PC-3 (cell line): ENCODE measurements around the gene DQX1. TPM values are rescaled to one million over a fixed set of nuclear protein-coding genes. Genes with fewer than 3 reads are reported as not detected.

ENCODE experiments used
- ATAC-seq: fragments of 200-7000 bp; cut with Tn5 transposase; 2 replicates; pipeline ENCODE4 v1.9.1; 2020; ENCODE audit warnings: mild to moderate bottlenecking, moderate library complexity
- BruUV-seq: library from RNA; stranded (reverse); fragments of 400-500 nt; replicated peaks from 2 replicates; lab custom pipeline; 2021; lab: Mats Ljungman, UMichigan
- CTCF ChIA-PET: fragments of 300-600 bp; sonication (Branson Sonifier 250); formaldehyde crosslinking; loops from one replicate; lab custom pipeline; 2022; ENCODE audit warnings: antibody characterized with exemption; lab: Charles Lee
- POLR2A ChIA-PET: fragments of 300-600 bp; sonication (Branson Sonifier 250); formaldehyde crosslinking; loops from one replicate; lab custom pipeline; 2022; ENCODE audit warnings: antibody characterized with exemption; ENCODE audit not compliant: unreplicated experiment; lab: Charles Lee
- DNase-seq: peaks from one replicate; pipeline ENCODE4 v3.0.0-alpha.2; 2015
- H2AFZ ChIP-seq: fragments of 300-600 bp; sonication (generic); 2 replicates; pipeline ENCODE4 v1.6.0; 2016; ENCODE audit warnings: antibody characterized with exemption, low read length
- H3F3A ChIP-seq: fragments of 300-600 bp; sonication (generic); one replicate; pipeline ENCODE4 v1.6.0; 2017; ENCODE audit warnings: antibody characterized with exemption, low read length, control low read depth, mild to moderate bottlenecking; ENCODE audit not compliant: unreplicated experiment
- H3K27ac ChIP-seq: fragments of 300-600 bp; sonication (generic); 2 replicates; pipeline ENCODE4 v1.5.1; 2016; ENCODE audit warnings: mild to moderate bottlenecking, low read length
- H3K27me3 ChIP-seq: fragments of 300-600 bp; sonication (generic); 2 replicates; pipeline ENCODE4 v1.6.1; 2016; ENCODE audit warnings: low read length, mixed read lengths
- H3K36me3 ChIP-seq: fragments of 300-600 bp; sonication (generic); 2 replicates; pipeline ENCODE4 v1.6.1; 2016; ENCODE audit warnings: low read depth, mixed run types, low read length, mixed read lengths
- H3K4me1 ChIP-seq: fragments of 300-600 bp; sonication (generic); 2 replicates; pipeline ENCODE4 v1.5.1; 2016; ENCODE audit warnings: low read length; ENCODE audit not compliant: insufficient read depth
- H3K4me2 ChIP-seq: fragments of 300-600 bp; sonication (generic); 2 replicates; pipeline ENCODE4 v1.6.0; 2016; ENCODE audit warnings: low read length
- H3K4me3 ChIP-seq: fragments of 300-600 bp; sonication (generic); 2 replicates; pipeline ENCODE4 v1.5.1; 2016; ENCODE audit warnings: mild to moderate bottlenecking, low read length, mixed read lengths
- H3K79me2 ChIP-seq: fragments of 300-600 bp; sonication (generic); 2 replicates; pipeline ENCODE4 v1.6.1; 2017; ENCODE audit warnings: low read length, mixed read lengths
- H3K9ac ChIP-seq: fragments of 300-600 bp; sonication (generic); 2 replicates; pipeline ENCODE4 v1.6.0; 2016; ENCODE audit warnings: mild to moderate bottlenecking, low read length
- H3K9me2 ChIP-seq: fragments of 300-600 bp; sonication (generic); replicated peaks from 2 replicates; pipeline ENCODE4 v1.6.1; 2016; ENCODE audit warnings: mixed run types, low read length, mixed read lengths
- H3K9me3 ChIP-seq: fragments of 300-600 bp; sonication (generic); 2 replicates; pipeline ENCODE4 v1.6.1; 2016; ENCODE audit warnings: low read length, mixed read lengths
- H4K20me1 ChIP-seq: fragments of 300-600 bp; sonication (generic); 2 replicates; pipeline ENCODE4 v1.6.1; 2016; ENCODE audit warnings: low read length, mixed read lengths
- CTCF ChIP-seq: fragments of 300-600 bp; sonication (generic); conservative IDR thresholded peaks from 2 replicates; pipeline ENCODE4 v1.5.1; 2017; ENCODE audit warnings: antibody characterized with exemption, low read depth, mild to moderate bottlenecking, low read length
- EZH2 ChIP-seq: fragments of 300-600 bp; sonication (generic); IDR thresholded peaks from one replicate; pipeline ENCODE4 v1.6.1; 2017; ENCODE audit warnings: antibody characterized with exemption, mild to moderate bottlenecking, low read length; ENCODE audit not compliant: unreplicated experiment
- EZH2phosphoT487 ChIP-seq: fragments of 300-600 bp; sonication (generic); IDR thresholded peaks from 2 replicates; pipeline ENCODE4 v1.6.1; 2018; ENCODE audit warnings: mild to moderate bottlenecking, antibody characterized with exemption, low read length, borderline replicate concordance
- intact Hi-C: fragments of 100-400 bp; cut with micrococcal nuclease; formaldehyde crosslinking; loops from 2 replicates; pipeline ENCODE4 v1.9.0; 2023
- total RNA-seq: library from RNA; depleted of rRNA; stranded (reverse); fragments of >200 nt; gene quantifications from 2 replicates; pipeline ENCODE4 v1.2.3, GENCODE V29; 2014

The DQX1 gene
- total RNA-seq, 1 experiment from 2014 or later: 0.07 TPM

- Histone ChIP-seq H3K27me3 (no peaks in the 10 kb centered on the region), H3K4me2 (no peak overlapping the region), H3K4me3 (no peak overlapping the region), H3K9me2 (no peaks in the 10 kb centered on the region), H3K4me1 (no peaks in the 10 kb centered on the region), H3K9me3 (no peaks in the 10 kb centered on the region), H3K79me2 (no peaks in the 10 kb centered on the region), H2AFZ (no peak overlapping the region), H3K9ac (no peak overlapping the region), H3F3A (no peaks in the 10 kb centered on the region), H4K20me1 (no peaks in the 10 kb centered on the region), H3K36me3 (no peaks in the 10 kb centered on the region), H3K27ac (no peak overlapping the region)
- no peak for DNase-seq
- TF ChIP-seq CTCF (no peak), EZH2 (no peak), EZH2phosphoT487 (no peak)
- ChIA-PET POLR2A (no interaction called here), CTCF (no interaction called here)
- no peak for ATAC-seq
- BruUV-seq: no TSS peak
- intact Hi-C loops: no loop called here
These were observed 16.9 kb upstream of the DQX1 start for GRCh38 chr2:74542978-74543377.

GRCh38 chr2:74540291-74540690, 14.3 kb upstream of the DQX1 start:
- H3K27ac ChIP-seq: no peak overlapping the region
- CTCF ChIA-PET: no interaction called here
- no peaks in the 10 kb centered on the region for H3K79me2 ChIP-seq

More at GRCh38 chr2:74540291-74540690, 14.3 kb upstream of the DQX1 start:
- no peaks in the 10 kb centered on the region for H4K20me1 ChIP-seq
- POLR2A ChIA-PET: no interaction called here
- no peak overlapping the region for H2AFZ ChIP-seq
- intact Hi-C loops: no loop called here
- no peaks in the 10 kb centered on the region for H3K36me3 ChIP-seq
- no peak for DNase-seq
- no peak overlapping the region for H3K4me3 ChIP-seq
- no peak overlapping the region for H3K4me2 ChIP-seq
- H3K9ac ChIP-seq: no peak overlapping the region
- no TSS peak for BruUV-seq
- no peaks in the 10 kb centered on the region for H3F3A ChIP-seq
- no peak for ATAC-seq
- no peaks in the 10 kb centered on the region for H3K9me2 ChIP-seq
- no peaks in the 10 kb centered on the region for H3K4me1 ChIP-seq
- H3K27me3 ChIP-seq: no peaks in the 10 kb centered on the region
- H3K9me3 ChIP-seq: no peaks in the 10 kb centered on the region
- TF ChIP-seq EZH2: no peak
- no peak for TF ChIP-seq CTCF
- no peak for TF ChIP-seq EZH2phosphoT487
